HG02623 (cell line): ENCODE measurements around the gene ATXN7.
A peak's percentile ranks its signal among the peaks of the same experiment; 100 is the strongest.

ENCODE experiments used
- ATAC-seq: cut with Tn5 transposase; IDR thresholded peaks from one replicate; pipeline ENCODE4 v1.9.1; 2021; ENCODE audit warnings: moderate library complexity; ENCODE audit not compliant: unreplicated experiment

ATXN7 gene

DNA sequence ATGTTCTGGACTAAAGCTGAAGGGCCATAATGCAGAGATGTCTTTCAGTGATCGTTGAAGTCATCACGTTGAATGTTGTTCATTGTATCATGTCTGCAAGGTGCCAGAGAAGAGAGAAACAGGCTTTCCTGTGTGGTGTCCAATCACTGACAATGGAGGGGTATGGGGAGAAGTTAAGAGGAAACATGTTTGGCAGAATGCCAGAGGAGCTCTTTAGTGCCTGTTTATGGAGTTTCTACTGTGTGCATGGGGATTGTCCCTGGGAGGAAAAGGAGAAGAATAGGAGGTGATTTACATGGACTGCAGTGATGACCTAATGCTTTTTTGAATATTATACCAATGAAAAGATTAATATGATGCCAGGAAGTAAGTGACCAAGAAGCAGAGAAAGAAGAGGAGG is 36.8 kb downstream of the ATXN7 start:
- ATAC-seq = no peak

- ATAC-seq = no peak
Measured at GRCh38 chr3:63905731-63906620, 42.3 kb downstream of the ATXN7 start.

GRCh38 chr3:63908081-63908736 is 44.5 kb downstream of the ATXN7 start:
- ATAC-seq = no peak

GRCh38 chr3:63908776-63909175 is 45.1 kb downstream of the ATXN7 start:
- ATAC-seq = no peak

DNA sequence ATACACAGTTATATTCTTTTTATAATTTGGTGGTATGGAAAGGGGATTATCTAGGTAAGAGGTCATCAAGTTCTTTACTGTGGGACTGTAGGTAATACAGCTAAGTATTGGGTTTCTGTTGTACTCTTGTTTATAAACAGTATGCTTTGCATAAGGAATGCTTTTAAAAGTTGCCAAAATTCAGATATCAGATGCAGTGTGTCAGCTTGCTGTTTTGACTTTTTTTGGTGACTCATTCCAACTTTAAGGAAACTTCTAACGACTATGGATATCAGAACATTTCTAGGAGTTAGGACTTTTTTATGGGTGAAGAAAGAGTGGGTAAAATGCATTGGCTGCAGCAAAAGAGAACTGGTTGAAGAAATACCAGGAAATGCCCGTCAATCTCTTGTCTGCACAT is 45.8 kb downstream of the ATXN7 start:
- ATAC-seq = no peak

DNA sequence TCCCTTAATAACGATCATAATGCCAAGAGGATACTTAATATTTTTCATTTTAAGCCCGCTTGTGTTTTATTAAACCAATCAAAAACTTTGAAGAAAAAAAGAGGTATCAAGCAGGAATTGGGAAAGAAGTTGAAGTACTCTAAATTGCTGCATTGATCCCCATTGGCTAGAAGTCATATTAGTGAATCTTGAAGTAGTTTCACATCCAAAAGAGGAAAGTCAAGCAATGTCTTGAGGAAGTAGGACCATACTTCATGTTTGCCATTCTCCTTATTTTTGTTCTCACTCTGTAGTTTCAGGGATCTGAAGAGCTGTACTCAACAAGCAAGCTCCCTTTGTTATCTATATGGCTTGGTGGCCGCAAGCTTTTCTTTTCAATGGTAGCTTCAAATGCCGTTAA is 46.3 kb downstream of the ATXN7 start:
- no peak for ATAC-seq

DNA sequence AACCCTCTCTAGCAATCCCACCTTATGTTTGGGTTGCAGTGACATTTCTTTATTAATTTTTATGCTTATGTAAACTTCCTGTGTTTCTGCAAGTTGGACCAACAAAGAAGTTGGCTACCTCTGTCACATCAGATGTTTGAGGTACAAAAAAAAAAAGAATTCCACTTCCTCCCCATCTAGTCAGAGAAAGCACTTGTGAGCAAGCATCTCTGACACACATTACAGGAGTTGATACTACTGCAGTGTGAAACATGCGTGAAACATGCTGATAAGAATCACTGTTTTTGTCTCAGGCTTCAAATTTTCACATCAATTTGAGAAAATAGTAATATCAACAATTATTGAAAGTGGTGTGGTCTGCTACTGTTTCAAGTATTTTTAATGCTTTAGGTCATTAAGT is 47.2 kb downstream of the ATXN7 start:
- ATAC-seq = no peak

- peak; percentile 18 for ATAC-seq
Measured at GRCh38 chr3:63911509-63911872, 47.8 kb downstream of the ATXN7 start.

- peak; percentile 73 for ATAC-seq
Measured at GRCh38 chr3:63911873-63912767, 48.5 kb downstream of the ATXN7 start, which contains the start of gene SCAANT1. SCAANT1 (minus strand) TSS chr3:63912383.

DNA sequence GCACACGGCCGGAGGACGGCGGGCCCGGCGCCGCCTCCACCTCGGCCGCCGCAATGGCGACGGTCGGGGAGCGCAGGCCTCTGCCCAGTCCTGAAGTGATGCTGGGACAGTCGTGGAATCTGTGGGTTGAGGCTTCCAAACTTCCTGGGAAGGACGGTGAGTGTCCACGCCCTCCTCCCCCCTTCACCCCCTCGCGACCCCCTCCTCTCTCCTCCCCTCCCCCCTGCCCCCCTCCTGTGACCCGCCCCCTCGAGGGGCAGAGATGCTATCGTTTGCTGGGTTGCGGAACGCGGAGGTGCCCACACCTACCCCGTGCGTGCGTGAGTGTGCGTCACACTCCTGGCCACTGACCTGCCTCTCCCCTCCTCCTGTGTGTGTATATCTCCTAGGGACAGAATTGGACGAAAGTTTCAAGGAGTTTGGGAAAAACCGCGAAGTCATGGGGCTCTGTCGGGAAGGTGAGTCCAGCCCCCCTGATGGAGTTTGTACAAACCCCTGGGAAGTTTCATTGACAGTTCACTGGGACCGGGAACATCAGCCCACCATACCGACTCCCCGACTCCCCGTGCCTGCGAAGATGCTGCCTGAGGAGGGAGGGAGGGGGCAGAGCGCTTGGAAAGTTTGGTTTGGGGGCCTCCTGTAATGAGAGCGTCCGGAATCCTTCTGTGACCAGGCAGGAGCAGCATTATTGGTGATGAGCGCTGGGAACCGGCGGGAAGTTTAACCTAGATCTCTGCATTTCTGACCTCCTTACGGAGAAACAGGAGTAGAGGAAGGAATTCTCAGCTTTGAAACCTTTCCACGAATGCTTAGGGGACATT is 49.3 kb downstream of the ATXN7 start:
- ATAC-seq = peak; percentile 17

GRCh38 chr3:63914312-63914711 is 50.6 kb downstream of the ATXN7 start:
- ATAC-seq = no peak

DNA sequence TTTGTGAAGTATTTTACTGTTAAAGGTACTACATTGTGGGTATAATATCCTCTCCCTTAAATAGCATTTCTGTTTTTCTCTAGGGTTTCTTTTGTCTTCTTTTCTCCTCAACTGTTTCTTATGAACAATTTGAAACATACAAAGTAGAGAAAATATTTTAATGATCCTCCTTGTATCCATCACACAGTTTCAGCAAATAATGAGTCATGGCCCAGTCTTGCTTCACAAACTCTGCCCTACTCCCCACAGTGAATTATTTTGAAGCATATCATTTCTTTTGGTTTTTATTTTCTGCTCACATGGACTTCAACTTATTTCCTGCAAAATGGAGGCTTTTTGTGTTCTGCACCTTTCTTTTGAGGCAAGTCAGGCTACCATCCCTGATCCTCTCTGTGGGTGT is 54.7 kb downstream of the ATXN7 start:
- no peak for ATAC-seq

DNA sequence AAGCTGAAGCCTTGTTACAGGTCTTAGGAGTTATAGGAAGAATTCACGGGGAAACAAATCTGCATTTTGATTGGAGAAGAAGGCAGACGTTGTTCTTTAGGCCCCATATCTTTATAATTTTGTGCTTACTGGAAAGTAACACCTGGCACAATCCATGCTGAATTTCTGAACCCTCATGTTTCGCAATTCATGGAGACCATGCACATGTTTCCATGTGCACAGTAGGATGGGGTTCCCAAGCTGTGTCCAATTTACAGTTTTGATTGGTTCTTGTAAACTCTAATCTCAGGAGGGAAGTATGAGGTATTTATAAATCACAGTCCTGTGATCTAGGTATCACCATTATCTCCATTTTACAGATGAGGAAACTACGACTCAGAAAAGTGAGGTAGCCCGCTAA is 56.3 kb downstream of the ATXN7 start:
- ATAC-seq = no peak

DNA sequence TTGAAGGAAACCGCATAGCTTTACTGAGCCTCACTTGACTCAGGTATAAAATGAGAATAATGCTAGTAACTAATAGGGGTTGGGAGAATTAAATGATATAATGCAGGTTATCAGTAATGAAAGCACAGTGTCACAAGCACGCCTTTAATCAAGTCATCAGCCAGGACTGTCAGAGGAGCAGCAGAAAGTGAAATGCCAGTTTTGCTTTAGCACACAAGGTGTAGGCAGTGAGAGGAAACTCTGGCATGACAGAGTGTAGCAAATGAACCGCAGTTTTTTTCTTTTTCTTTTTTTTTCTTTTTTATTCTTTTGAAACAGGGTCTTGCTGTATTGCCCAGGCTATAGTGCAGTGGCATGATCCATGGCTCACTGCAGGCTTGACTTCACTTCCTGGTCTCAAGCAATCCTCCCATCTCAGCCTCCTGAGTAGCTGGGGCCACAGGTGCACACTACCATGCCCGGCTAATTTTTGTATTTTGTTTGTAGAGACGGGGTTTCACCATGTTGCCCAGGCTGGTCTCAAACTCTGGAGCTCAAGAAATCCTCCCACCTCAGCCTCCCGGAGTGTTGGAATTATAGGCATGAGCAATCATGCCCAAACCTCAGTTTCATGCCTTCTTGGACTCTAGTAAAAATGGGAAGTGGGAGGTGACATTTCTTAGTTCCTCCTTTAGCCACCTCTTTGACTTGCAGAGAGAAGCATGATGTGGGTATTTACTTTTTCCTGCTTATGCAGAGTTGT is 58.2 kb downstream of the ATXN7 start:
- ATAC-seq = peak; percentile 80

DNA sequence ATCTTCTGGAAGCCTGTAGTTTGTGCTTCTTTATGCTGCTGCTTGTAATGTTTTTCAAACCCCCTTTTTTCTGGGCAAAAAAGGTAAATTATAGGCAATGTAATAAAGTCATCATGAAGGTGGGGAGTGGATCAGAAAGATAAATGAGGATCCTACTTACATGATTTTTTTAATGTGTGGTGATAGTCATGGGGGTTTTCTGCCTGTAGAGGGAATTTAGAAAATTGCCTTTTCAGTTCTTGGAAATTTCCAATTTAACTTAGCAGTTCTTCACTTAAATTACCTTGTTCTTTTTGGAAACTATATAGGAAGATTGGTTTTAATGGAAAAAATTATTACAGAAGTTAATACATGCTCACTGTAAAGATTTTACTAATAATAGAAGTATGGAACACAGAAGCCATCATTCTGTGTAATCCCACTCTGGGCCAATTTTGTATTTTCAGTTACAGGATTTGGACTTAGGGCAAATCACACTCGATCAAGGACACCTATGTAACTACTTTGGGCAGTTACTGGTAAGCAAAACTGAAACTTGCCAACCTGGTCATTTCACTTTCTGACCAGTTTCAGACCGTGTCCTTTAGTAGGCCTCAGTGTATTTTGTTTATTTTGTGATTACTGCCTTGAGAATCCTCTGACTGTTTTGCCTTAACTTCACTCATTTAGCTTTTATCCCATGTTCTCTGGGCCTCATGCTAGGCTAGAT is 59.0 kb downstream of the ATXN7 start:
- ATAC-seq = no peak

GRCh38 chr3:63926309-63926708 is 62.6 kb downstream of the ATXN7 start:
- ATAC-seq = no peak

- peak; percentile 89 for ATAC-seq
Measured at GRCh38 chr3:63927422-63928280, 64.0 kb downstream of the ATXN7 start.

DNA sequence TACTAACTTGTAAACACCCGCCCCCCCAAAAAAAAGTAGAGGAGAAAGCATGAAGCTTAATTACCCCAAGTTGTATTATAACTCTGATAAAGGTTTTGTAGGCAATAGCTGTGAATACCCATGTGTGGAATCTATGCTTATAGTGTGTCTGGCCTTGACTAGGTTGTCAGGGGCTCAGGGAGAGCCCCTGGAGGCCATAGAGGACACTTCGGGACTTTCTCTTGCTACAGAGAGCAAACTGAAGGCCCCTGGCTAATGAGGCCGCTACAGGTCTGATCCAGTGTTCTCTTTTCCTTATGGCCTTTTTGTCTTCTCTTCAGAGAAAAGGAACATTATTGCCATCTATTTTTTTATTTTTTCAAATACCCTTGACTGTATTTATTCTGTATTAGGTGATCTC is 67.6 kb downstream of the ATXN7 start:
- ATAC-seq = no peak
